Esophagus mucosa (tissue), 1 donor: ENCODE results near the gene MAS1. TPM values are rescaled to one million over a fixed set of nuclear protein-coding genes. Genes with fewer than 3 reads are reported as not detected.

Source experiments
- ATAC-seq: fragments of 200-7000 bp; cut with Tn5 transposase; one replicate; pipeline ENCODE4 v1.9.1; 2020
- total RNA-seq: library from RNA; stranded (reverse); gene quantifications from one replicate; pipeline ENCODE4 v1.2.4, GENCODE V29; 2023
- donor health status: DM: yes; HTN: yes; CAD: no.

The MAS1 gene
- total RNA-seq, 1 donor from 2014 or later = not detected

DNA sequence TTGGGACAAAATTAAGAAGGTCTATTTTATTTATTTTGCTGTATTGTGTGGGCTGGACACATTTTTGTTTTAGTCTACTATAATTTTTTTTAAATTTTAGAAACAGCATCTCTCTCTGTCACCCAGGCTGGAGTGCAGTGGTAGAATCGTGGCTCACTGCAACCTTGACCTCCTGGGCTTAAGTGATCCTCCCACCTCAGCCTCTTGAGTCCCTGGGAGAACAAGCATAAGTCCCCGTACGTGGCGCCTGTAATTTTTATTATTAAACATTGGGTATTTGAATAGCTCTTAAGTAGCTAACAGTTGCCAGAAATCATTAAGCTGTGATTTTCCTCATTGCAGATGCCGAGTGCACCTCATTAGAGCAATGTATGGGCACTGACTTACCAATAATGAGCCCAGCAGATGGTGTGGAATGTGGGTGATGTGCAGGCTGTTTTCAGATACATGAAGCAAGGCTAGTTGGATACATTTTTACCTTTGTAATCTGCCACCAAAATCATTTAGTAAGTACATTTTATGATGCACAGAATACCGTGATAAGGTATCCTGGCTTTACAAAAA is 10.3 kb upstream of the MAS1 start:
- ATAC-seq = no peak

DNA sequence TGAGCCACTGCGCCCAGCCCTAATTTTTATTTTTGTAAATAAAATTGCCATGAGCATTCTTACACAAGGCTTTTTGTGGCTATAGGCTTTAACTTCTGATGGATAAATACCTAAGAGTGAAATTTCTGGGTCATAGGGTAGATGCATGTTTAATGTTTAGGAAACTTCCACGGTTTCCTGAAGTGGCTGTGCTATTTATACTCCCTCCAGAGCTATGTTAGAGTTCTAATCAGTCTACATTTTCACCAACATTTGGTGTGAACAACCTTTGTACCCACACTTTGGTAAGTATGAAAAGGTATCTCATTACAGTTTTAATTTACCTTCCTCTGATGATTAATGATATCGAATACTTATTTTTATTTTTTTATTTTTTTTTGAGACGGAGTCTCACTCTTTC is 6.1 kb upstream of the MAS1 start:
- no peak for ATAC-seq

DNA sequence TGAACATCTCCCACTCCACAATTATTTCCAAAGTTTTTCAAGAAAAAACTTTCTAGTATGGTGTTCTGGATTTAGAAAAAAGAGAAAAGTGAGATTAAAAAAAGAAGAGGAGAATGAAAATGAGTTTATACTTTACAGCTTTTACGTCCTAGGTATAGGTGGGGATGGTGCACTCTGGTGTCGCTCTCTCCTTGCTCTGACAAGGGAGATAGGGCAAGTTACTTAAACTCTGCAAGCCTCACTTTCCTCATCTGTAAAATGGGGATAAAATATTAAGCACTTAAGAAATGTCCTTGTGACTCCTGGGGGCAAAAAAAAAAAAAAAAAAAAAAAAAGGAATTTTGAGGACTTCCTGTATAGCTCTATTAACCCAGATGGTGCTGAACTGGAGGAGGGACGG is 4.5 kb upstream of the MAS1 start:
- ATAC-seq = no peak

DNA sequence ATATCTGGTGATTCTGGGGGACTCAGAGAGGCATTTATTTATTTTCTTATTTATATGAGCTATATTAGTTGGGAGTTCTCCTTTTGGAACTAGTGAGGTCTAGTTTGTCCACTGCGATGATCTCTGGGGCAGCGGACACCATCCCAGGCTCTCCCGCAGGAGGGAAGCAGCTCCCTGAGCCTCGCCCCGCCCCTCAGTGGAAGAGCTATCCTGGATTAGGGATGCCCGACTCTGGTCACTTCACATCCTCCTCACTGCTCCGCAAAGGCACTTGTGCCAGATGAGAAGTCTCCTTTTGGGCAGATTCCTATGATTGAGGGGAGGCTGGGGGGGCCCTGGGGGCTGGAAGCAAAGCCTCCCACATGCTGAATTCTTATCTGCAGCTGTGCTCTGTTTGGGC is 3.6 kb upstream of the MAS1 start:
- ATAC-seq = no peak

DNA sequence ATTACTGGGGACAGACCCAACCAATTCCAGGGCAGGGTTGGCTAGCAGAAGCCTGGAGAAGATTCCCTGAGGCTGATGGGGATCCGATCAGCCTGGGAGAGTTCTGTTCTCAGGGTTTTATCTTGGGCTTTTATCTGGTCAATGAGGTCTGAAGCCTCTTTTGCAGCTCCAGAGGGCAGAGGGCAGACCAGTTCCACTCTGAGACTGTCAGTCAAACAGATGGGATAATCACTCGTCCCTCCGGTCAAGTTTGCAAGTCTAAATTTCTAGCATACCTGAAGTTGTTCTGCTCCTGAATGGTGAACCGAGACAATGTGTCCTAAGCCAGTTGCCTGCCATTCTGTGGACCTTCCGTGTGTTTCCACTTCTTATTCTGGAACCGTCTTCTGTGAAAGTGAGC is 3.0 kb upstream of the MAS1 start:
- ATAC-seq = no peak

DNA sequence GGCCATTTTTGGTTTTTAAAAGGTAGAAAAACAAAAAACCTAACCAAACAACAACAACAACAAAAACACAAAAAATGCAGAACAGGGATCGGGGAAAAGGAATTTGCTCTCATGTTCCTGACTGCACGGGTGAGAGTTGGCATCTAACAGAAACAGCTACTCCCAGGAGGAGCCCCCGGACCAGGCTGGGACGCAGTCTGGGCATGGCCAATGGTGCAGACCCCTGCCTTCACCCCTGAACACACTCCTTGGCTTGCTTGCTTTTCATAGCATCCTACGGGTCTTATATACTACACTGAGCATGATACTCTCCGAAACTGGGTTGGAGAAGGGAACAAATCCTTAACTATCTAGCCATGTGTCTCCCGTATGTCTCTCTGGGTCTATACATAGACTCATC is 587 bp upstream of the MAS1 start:
- ATAC-seq = no peak

DNA sequence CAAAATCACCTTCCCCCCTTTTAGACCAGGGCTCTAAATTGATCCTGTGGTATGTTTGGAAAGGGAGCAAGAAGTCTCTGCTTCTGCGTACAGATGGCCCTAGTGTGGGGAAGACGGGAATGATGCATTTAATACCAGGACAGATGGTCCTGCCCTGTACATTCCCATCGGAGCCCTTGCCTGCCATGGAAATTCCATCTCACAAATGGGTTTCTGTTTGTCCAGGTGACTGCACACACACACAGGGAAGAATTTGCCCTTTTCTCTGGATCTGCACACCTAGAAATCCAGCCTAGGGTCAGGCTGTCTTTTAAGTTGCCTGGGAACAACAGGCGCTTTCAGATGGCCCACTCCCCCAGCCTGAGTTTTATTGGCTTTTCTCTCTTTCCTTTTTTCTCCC is 1.3 kb downstream of the MAS1 start:
- ATAC-seq = no peak

DNA sequence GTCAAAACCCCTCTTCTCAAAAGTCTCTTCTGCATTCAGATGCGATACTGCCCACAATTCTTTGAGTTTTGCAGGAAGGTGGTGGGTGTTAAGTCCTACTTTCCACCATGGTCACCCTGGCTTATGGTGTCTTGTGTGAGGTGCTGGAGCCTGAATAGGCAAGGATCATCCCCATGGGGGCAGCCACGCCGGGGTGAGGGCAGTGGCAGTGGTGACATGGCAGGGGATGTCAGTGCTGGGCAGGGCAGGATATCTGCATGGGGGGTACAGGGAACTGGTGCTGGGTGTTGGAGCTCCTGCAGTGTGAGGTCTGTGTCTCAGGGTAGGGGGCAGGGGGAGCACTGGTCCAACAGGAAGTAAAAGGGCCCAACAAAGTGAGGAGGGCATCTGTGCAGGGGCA is 2.3 kb downstream of the MAS1 start:
- ATAC-seq = no peak

DNA sequence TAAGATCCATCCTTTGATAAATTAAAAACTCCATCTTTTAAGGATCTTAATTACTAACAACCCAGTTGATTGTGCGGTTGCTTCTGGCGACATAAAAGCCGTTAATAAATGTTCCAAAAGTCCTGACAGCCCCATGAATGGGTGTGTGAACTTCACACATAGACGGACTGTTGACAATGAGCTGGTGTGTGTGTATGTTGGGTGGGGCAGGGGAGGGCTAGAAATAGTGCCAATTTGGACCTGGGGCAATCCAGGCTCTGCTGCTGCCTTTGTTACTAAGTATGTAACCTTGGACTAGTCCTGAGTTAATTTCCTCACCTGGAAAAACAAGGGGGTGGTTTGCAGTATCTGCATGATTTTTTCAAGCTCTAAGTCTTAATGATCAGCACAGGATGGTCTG is 4.2 kb downstream of the MAS1 start:
- peak; percentile 77 for ATAC-seq

DNA sequence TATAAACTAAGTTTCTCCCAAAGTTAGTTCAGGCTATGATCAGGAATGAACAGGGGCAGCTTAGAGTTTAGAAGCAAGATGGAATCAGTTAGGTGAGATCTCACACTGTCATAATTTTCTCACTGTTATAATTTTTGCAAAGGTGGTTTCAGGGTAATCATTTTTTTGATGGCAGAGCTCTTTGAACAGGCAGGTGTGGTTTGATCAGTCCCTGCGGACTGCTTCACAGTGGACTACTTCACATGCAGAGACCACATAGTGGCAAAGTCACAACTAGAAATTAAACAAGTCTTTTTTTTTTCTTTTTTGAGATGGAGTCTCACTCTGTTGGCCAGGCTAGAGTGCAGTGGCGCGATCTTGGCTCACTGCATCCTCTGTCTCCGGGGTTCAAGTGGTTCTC is 6.8 kb downstream of the MAS1 start:
- no peak for ATAC-seq

DNA sequence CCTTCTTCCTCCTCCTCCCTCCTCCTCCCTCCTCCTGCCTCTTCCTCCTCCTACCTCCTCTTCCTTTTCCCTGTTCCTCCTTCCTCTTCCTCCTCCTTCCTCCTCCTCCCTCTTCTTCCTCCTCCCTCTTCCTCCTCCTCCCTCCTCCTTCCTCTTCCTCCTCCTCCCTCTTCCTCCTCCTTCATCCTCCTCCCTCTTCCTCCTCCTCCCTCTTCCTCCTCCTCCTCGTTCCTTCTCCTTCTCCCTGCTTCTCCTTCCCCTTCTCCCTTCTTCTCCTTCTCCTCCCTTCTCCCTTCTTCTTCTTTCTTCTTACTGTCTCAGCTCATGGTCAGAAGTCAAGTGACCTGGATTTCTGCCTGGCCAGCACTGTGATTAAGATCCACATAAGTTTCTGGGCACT is 7.7 kb downstream of the MAS1 start:
- ATAC-seq = no peak

DNA sequence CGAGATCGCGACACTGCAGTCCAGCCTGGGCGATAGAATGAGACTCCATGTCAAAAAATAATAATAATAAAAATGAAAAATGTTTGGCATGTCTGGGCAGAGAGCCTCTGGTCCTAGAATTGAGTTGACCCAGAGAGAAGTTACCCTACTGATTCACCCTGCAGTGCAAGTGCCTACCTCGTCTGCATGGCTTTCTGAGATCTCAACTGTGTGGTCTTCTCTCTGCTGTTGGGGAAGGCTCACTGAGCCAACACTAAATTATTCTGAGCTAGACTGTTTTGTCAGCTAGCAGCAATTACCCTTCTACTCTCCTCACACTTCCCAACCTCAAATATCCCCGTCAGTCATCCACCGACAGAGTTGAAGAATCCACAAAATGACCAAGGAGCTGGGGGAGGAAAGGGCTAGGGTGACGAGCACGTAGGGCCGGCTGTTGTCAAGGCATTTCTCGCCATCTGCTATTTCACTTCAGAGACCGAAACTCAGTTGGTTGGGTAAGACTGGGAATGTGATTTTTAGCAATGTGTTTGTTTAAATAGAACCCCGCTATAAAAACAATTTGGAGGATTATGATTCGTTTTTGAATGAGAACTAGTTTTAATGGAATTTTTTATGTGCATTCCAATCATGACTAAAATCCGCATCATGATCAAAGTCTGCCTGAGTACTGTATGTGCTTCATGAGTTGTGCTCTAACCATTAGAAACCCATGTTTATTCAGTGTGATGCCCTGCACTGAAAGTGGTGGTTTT is 9.4 kb downstream of the MAS1 start:
- no peak for ATAC-seq

DNA sequence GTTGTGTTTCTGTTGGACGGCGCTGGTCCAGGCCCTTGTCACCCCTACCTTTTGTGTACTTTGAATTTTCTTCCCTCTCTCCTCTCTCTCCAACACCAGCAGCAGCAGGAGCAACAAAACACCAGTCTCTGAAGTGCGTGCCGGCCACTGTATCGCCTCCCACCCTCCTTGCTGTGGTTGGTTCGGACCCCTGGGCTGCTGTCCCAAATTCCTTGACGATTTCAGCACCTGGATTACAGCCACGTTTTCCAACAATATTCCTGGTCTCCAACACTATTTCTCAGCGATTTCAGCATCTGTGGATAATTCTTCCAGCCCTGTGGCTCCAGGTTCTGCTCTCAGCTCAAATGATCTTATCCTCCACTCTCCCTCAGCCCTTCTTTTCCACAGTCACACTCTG is 11.8 kb downstream of the MAS1 start:
- ATAC-seq = no peak

DNA sequence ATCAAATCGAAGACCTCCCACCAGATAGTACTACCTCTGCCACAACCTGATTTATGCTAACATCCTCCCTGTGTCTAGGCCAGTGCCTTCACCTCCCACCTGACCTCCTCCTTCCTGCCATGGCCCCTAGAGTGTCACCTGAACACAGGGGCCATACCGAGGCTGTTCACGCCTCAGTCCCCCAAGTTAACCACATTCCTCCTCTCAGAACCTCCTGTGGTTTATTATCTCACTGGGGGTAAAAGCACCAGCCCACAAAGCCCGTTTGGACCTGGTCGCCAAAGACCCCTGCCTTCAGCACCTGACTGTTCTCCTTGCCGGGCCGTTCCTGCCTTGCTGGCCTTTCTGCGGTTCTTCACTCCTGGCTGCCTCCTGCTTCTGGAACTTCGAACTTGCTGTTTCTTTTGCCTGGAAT is 13.7 kb downstream of the MAS1 start:
- no peak for ATAC-seq

DNA sequence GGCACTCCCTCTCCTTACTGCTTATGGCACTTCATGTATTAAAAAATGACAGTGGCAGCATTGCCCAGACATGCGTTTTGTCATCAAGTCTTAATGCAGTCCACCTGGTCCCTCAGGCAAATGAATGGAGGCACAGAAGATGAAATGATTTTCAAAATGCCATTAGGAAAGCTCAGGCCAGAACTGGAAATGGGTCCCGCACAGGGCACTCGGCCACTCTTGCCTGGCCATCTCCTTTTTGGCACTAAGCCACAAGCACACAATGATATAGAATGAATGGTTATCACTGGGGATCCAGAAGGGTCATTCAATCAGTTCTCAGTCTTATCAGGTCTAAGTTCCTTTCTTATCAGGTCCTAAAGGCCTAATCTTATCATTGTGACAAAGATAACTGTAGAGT is 15.6 kb downstream of the MAS1 start:
- ATAC-seq = no peak

DNA sequence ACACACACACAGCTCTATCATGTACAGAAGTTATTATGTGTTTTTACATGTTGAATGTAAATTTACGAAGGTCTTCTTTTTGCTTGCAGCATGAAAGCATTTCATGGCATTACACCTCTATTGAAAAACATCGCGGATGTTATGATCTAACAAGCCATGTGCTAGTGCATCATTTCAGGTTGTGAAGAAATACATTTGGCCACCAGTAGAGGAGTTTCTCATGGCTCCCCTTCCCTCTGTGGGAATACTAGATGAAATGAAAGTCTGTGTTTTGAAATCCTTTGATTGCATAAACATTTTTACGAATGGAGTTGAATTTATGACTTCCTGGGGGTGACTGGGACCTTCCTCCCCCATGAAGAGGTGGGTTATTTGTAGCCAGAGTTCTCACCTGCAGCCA is 17.7 kb downstream of the MAS1 start:
- no peak for ATAC-seq

DNA sequence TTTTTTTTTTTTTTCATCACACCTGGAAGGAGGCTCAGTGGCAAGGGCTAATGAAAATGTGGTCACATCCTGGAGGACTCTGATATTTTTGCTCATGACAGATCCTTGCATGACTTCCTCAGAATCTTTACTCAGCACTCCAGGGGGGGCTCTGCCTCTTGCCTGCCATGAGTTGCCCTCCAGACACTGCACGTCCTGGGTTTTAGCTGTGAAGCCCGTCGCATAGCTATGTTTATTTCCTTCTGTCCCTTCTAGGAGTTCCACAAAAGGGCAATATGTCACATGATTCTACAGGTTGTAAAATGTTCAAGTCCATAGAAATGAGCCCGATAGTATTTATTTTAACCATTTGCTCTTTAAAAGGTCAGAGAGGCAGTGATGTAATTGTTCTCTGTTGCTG is 18.2 kb downstream of the MAS1 start:
- ATAC-seq = no peak

DNA sequence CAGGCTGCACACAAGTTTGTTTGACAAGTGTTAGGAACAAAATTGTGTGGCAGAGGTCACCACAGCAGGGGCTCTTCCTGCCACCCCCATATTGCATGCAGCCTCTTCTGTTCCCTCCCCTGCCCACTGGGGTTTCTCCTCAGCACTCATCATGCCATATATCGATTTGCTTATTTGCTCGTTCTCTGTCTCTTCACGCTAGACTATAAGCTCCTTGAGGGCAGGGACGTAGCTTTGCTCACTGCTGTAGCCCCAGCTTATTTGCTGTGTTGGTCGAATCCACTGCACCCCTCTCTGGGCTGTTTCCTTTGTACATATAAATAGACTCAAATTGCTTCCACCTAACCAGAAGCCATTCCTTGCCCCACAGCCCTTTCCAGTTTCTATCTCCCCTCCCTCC is 19.6 kb downstream of the MAS1 start:
- ATAC-seq = no peak

DNA sequence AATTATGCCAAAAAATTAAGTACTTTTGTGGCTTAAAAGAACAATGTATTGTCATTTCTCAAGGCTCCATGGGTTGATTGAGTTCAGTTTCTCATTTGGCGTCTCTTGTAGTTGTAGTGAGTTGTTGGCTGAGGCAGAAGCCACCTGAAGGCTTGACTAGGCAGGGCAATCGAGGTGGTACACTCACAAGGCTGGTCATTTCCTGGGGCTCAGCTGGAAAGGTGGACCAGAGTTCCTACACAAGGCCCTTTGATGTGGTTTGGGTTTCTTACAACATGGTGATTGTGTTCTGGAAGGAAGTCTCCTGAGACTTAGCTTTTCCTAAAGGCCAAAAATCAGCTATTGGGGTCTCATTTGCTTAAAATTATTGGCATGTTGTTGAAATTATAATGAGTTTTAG is 22.6 kb downstream of the MAS1 start:
- no peak for ATAC-seq

DNA sequence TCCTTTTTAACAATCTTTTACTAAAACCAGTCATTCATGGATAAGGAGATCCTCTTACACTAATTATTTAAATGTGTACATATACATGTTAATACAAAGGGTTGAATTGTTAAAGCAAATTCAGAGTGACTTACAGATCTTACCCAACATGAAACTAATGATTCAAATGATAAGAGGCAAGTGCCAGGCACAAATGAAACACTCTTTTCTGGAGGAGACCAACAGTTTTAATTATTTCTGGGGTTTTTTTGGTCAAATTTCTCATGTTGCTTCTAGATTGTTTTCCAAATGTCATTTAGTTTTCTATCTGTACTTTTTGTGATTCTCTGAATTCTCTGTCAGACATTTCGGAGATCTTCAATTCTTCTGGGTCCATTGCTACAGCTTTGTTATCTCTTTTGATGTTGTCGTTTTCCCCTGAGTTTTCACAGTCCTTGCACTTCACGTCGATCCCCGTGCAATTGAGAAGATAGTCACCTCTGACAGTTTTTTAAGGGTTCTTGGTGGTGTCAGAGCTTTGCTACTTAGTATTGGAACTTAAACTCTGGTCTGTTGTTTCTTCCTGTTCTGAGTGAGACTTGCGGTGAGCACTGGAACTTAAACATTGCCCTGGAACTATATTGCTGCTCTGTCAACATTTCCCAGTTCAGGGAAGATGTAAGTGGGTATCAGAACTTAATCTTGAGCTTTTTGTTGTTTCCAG is 23.2 kb downstream of the MAS1 start:
- no peak for ATAC-seq

DNA sequence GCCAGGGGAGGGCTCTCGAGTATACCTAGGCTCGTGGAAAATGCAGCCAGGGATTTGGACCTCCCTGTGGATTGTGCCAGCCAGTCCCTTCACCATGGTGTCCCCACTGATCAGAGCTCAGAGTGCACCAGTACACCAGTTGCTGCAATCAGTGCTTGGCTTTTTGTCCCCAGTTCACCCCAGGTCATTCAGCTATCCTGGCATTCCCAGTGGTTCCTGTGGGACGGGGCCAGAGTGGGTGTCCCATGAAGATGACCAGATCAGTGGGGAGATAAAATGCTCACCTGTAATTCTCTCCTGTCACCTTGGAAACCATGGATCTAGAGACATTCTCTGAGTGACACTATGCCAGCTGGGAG is 23.8 kb downstream of the MAS1 start:
- no peak for ATAC-seq

DNA sequence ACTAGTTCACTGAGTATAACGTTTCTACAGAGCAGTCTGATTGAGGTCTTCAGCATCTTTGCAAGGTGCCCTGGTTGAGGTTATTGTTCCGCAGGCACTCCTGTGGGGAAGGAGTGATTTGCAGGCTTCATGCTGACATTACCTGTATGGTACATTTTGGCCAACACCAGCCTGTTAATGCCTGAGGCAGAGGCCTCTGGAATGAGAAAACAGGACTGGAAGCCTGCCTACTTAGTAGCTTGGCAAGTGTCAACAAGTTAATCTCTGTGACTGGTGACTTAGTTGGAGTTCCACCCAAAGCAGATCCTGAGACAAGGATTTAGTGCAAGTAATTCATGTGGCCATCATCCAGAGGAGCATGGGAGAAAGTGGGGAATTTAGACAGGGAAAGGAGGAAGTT is 24.6 kb downstream of the MAS1 start:
- ATAC-seq = peak; percentile 94

DNA sequence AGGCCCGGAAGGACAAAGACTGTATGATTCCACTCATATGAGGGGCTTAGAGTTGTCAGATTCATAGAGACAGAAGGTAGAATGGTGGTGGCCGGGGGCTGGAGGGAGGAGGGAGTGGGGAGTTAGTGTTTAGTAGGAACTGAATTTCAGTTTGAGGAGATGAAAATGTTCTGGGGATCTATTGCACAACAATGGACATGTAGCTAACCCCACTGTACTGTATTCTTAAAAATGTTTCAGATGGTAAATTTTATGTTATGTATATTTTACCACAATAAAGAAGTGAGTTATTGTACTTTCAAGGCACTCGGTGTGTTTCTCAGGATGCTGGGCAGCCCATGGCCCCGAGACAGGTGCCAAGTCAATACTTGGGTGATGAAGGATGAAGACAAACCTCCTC is 25.4 kb downstream of the MAS1 start:
- ATAC-seq = no peak

DNA sequence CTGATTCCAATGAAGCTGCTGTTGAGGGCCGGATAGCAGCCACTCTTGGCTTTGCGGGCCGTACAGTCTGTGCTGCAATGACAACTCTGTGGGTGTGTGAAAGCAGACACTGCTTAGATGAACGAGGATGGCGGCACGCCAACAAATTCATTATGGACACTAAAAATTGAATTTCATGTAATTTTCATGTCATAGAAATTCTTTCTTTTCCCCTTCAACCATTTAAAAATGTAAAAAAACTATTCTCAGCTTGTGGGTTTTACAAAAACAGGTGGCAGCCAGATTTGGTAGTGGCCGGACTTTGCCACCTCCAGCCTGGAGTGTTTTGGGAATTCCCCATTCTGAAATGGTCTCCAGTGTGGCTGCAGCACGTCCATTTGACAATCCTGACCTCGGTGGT is 26.0 kb downstream of the MAS1 start:
- no peak for ATAC-seq
